GM21381 (cell line): ENCODE results near the gene TNFRSF1B.

Source experiments
- ATAC-seq: cut with Tn5 transposase; IDR thresholded peaks from one replicate; pipeline ENCODE4 v1.9.1; 2021; ENCODE audit warnings: mild to moderate bottlenecking, moderate library complexity; ENCODE audit not compliant: unreplicated experiment

The TNFRSF1B gene

DNA sequence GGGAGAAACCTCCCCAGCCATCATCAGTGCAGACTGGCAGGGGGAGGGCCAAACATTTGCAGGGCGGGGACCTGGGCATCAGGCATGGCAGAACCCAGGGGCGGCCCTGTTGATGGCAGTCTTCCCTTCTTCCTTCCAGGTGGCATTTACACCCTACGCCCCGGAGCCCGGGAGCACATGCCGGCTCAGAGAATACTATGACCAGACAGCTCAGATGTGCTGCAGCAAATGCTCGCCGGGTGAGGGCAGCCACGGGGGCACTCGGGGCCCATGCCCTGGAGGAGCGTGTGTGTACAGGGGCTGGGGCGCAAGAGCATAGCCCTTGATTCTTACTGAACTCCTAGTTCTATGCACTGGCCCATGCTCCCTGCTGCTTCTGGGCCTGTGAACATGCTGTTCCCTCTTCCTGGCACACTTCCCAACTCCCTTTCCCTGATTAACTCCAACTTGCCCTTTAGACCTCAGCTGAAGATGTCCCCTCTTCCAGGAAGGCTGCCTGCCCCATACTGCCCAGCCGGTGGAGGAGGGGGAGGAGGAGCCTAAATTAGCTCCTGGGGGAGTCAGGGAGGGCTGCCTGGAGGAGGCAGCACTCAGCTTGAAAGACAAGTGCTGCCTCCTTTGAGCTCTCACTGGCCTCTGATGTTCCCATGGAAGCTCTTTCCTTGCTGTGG, 22.0 kb downstream of the TNFRSF1B start:
- no peak for ATAC-seq

GRCh38 chr1:12189328-12189682, 22.5 kb downstream of the TNFRSF1B start:
- ATAC-seq, result no peak

DNA sequence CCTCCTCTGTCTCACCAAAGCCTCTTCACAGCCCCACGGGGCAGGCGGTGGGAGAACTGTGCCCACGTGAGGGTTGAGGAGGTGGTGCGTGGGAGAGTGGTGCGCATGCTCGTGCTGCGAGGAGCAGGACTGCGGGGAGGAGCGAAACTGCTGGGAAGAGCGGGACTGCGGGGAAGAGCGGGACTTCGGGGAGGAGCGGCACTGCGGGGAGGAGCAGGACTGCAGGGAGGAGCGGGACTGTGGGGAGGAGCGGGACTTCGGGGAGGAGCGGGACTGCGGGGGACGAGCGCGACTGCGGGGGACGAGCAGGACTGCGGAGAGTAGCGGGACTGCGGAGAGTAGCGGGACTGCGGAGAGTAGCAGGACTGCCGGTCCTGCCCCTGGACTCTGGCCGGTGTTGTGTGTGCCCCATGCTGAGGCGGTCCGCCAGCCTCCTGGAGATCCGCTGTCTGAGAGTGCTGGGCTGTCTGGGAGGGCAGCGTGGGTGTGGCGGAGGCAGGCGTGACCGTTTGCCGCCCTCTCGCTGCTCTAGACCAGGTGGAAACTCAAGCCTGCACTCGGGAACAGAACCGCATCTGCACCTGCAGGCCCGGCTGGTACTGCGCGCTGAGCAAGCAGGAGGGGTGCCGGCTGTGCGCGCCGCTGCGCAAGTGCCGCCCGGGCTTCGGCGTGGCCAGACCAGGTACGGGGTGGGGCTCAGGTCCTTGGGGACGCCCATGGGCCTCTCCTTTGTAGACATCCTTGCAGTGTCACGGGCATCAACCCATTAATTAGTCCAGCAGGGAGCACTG, 24.6 kb downstream of the TNFRSF1B start:
- ATAC-seq, result no peak

DNA sequence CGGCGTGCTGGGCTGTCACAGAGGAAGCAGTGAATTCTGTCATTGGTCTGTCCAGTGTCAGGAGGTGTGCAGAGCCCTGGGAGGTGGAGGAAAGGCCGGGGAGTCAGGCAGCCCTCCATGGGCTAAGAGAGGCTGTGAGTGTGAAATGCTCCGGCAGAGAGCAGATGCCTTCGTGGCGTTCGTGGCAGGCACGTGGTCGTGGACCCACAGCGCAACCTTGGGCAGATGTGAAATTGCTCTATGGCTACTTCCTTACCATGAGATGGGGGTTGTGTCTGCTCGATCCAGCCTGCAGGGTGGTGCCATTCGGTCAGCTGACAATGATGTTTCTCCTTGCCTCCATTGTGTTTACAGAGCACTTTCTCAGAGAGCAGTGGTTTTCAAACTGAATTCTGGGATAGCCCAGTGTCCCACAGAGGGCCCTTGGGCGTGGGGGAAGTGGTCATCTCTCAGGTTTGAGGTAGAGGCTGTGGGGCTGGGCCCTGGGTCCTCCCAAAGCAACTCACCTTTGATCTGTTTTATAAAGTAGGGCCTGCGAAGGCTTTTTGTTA, 27.9 kb downstream of the TNFRSF1B start:
- no peak for ATAC-seq

DNA sequence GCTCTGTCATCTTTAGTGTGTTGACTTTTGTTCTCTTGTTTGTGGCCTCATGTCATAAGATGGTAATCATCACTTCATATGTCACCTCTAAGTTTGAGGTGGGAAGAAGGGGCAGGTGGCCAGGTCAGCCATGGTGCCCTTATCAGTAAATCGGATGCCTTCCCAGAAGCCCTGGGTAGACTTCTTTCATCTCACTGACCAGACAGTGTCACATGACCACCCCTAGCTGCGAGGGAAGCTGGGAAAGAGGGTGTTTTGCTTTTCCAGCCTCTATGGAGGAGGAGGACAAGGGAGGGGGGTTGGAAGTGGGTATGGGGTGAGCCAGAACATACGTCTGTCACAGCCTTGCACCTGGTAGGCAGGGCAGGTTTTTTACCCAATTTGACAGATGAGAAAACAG, 28.6 kb downstream of the TNFRSF1B start:
- no peak for ATAC-seq

DNA sequence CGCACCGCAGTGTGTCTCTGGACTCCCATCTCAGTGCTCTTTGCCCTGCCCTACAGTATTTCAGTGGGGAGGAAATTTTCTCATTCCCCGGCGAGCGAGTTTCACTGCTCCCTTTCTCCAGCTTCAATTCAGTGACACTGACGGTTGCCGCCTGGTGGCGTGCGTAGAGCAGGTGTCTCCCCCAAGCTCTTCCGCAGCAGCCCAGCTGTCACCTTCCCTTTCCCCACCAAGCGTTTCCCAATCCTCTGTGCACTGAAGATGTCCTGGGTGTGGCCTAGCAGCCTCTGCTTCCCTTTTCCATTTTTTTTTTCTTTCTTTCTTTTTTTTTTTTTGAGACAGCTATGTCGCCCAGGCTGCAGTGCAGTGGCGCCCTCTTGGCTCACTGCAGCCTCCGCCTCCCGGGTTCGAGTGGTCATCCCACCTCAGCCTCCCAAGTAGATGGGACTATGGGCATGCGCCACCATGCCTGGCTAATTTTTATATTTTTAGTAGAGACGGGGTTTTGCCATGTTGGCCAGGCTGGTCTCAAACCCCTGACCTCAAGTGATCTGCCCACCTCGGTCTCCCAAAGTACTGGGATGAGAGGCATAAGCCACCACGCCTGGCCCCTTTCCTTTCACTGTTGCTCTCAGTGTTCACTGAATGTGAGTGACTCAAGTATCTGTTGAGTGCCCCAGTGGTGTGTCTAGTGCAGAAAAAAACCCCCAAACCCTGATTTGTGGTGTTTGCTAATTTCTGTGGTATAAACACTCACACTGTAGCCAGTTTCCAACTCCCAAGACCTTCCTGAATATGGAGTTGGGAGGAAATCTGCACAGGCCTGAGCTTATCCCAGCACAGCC, 30.1 kb downstream of the TNFRSF1B start:
- ATAC-seq, result no peak

GRCh38 chr1:12197483-12197880, 30.7 kb downstream of the TNFRSF1B start:
- no peak for ATAC-seq

- ATAC-seq, result no peak
Measured at GRCh38 chr1:12200208-12200607, 33.4 kb downstream of the TNFRSF1B start.

GRCh38 chr1:12201352-12202189, 34.8 kb downstream of the TNFRSF1B start:
- ATAC-seq, result peak; percentile 45

DNA sequence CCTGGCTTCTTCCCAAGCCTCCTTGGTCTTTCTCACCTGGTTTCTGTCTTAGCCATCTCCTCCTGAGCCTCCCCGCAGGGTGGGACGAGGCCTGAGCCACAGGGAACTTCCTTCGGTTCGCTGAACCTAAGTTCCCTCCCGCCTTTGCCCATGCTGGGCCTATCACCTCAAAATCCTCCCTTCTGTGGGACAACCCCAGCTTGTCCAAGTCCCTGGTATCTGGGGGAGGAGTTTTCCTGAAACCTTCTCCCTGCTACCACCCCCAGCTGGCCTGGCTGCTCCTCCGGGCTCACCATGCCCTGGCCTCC, 35.4 kb downstream of the TNFRSF1B start:
- ATAC-seq, result no peak

- no peak for ATAC-seq
Measured at GRCh38 chr1:12202577-12202976, 35.8 kb downstream of the TNFRSF1B start.

DNA sequence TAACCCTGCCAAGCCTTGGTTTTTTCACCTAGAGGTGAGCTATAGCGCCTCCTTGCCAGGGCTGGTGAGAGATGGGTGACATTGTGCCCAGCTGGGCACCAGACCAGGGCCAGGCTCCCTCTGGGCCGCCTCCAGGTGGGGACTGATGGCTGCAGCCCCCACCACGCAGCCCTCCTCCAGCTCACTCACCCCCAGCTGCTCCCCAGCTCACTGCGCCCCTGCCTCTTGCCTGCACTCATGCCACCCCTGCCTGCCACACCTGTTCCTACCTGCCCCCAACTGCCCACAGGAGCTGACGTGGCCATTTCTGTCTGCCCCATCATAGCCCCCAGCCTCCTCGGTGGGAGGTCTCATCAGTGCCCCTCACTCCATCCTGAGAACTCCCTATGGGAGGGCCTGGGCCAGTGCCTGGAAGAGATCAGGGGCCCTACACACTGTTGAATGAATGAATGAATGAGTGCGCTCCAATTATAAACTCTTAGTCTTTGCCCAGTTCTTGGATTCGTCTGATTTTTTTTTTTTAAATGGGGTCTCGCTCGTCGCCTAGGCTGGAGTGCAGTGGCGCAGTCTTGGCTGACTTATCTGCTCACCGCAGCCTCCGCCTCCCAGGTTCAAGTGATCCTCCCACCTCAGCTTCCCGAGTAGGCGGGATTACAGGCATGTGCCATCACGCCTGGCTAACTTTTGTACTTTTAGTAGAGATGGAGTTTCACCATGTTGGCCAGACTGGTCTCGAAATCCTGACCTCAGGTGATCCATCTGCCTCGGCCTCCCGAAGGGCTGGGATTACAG, 36.6 kb downstream of the TNFRSF1B start:
- no peak for ATAC-seq

DNA sequence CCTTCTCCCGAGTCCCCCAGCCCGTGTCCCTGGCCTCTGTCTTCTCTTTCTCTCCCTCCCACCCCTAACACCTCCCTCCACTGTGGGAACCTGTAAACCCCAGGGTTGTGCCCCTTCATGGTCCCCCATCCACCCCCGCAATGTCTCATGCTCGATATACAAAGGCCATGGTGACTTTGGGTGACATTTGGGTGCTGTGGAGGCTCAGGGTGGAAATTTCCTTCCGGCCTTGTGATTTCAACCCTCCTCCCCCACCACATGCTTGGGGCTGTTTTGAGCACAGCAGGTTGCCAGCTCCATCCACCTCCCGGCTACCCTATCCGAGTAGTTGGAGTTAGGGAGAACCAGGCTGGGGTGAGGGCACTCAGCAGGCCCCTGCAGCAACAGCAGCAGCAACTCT, 37.3 kb downstream of the TNFRSF1B start:
- ATAC-seq, result no peak

DNA sequence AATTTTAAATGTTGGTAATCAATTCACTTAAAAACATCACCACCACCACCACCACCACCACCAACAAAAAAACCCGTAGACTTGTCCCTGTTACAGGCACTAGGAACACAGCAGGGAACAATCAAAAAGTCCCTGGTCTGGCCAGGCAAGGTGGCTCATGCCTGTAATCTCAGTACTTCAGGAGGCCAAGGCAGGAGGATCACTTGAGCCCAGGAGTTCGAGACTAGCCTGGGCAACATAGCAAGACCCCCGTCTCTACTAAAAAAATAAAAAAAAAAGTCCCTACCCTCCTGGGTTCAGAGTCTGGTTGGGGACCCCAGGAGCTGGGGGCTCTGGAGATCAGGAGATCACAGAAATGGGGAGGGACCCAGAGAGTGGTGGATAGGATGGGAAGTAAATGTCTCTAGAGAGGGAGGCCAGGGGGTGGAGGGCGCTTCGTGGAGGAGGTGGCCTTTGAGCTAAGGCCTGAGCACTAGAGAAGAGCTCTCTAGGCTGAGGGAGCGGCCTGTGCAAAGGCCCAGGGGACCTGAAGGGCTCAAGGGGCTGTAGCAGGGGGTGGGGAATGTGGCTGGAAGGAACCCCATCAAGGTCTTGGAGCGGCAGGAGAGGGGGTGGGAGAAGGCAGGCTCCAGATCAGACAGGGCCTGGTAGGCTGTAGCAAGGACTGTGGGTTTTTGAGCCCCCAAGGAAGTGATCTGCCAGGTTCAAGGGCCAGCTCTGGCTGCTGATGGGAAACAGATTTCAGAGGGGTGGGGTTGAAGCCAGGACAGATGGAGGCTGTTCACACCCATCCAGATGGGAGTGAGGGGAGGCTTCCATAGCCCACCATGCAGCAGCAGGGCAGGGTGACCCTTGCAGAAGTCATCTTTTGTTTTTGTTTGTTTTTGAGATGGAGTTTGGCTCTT, 38.2 kb downstream of the TNFRSF1B start:
- no peak for ATAC-seq

DNA sequence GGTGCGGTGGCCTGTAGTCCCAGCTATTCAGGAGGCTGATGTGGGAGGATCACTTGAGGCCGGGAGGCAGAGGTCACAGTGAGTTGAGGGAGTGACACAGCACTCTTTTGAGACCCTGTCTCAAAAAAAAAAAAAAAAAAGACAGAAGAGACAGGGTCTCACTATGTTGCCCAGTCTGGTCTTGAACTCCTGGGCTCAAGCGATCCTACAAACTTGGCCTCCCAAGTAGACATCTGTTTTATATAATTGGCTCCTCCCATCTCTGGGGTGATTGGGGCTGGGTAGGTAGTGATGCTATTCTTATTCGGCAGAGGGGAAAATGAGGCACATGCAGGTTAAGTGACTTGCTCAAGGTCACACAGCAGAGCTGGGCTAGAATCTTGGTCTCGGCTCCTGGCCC, 39.4 kb downstream of the TNFRSF1B start:
- ATAC-seq, result no peak

- no peak for ATAC-seq
Measured at GRCh38 chr1:12206792-12207424, 40.1 kb downstream of the TNFRSF1B start.

GRCh38 chr1:12208271-12208670, 41.5 kb downstream of the TNFRSF1B start:
- ATAC-seq, result no peak

- ATAC-seq, result no peak
Measured at GRCh38 chr1:12208764-12209494, 42.1 kb downstream of the TNFRSF1B start.
